ENCODE results near the gene HACD4.

HACD4 gene

GRCh38 chr9:21060919-21061561 is 29.6 kb upstream of the HACD4 start:
- TF ChIP-seq, protein P1, sequence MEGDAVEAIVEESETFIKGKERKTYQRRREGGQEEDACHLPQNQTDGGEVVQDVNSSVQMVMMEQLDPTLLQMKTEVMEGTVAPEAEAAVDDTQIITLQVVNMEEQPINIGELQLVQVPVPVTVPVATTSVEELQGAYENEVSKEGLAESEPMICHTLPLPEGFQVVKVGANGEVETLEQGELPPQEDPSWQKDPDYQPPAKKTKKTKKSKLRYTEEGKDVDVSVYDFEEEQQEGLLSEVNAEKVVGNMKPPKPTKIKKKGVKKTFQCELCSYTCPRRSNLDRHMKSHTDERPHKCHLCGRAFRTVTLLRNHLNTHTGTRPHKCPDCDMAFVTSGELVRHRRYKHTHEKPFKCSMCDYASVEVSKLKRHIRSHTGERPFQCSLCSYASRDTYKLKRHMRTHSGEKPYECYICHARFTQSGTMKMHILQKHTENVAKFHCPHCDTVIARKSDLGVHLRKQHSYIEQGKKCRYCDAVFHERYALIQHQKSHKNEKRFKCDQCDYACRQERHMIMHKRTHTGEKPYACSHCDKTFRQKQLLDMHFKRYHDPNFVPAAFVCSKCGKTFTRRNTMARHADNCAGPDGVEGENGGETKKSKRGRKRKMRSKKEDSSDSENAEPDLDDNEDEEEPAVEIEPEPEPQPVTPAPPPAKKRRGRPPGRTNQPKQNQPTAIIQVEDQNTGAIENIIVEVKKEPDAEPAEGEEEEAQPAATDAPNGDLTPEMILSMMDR (IDR thresholded peaks at IDR 0.05; ENCODE audit: low read depth, low read length), result peak; percentile 4
- DNase-seq (ENCODE audit: extremely low read depth, low read depth), result peak; percentile 70

- TF ChIP-seq, protein P1 (IDR thresholded peaks at IDR 0.05; ENCODE audit: low read depth, low read length), result no peak
- DNase-seq (ENCODE audit: extremely low read depth, low read depth), result no peak
Observed at GRCh38 chr9:21056931-21057330, 25.5 kb upstream of the HACD4 start.

DNA sequence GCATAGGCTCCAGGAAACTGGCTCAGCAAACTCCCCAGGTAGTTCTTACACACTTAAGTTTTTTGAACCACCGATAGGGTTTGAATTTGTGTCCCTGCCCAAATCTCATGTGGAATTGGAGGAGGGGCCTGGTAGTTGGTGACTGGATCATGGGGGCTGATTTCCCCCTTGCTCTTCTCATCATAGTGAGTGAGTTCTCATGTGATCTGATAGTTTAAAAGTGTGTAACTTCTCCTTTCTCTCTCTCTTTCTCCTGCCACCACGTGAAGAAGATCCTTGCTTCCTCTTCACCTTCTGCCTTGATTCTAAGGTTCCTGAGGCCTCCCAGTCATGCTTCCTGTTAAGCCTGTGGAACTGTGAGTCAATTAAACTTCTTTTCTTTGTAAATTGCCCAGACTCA is 22.4 kb upstream of the HACD4 start:
- no peak for DNase-seq (ENCODE audit: extremely low read depth, low read depth)
- TF ChIP-seq, protein P1 (IDR thresholded peaks at IDR 0.05; ENCODE audit: low read depth, low read length), result no peak

DNA sequence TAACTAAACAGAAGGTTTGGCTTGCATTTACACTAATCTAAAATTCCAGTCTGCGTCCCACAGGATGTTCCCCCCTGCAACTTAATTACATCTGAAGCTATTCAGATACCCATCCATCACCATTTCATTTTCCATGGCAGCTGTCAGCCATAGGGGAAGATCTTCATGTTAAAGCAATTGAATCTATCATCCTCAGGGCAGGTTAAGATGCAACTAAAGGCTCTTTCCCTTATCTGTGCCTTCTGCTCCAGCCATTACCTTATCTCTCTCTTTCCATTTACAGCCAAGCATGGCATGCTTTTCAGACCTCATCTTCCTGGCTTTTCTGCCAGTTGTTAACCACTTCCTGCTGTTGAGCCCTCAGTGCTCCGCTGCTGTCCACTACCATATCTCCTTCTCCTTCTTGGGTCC is 15.8 kb upstream of the HACD4 start:
- DNase-seq (ENCODE audit: extremely low read depth, low read depth), result no peak
- TF ChIP-seq, protein P1 (IDR thresholded peaks at IDR 0.05; ENCODE audit: low read depth, low read length), result no peak

DNA sequence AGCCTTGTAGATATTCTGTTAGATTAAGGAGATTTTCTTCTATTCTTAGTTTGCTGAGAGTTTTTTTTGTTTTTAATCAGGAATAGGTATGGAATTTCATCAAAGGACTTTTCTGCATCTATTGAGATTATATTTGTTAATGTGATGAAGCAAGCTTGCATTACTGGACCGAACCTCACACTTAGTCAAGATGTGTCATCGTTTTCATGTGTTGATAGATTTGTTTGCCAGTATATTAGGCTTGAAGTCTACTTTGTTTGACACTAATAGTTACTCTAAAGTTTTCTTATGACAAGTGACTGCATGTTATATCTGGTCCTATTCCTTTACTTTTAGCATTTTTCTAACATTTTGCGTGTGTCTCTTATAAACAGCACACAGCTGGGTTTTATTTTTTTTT is 12.4 kb upstream of the HACD4 start:
- TF ChIP-seq, protein P1 (IDR thresholded peaks at IDR 0.05; ENCODE audit: low read depth, low read length), result no peak
- no peak for DNase-seq (ENCODE audit: extremely low read depth, low read depth)

DNA sequence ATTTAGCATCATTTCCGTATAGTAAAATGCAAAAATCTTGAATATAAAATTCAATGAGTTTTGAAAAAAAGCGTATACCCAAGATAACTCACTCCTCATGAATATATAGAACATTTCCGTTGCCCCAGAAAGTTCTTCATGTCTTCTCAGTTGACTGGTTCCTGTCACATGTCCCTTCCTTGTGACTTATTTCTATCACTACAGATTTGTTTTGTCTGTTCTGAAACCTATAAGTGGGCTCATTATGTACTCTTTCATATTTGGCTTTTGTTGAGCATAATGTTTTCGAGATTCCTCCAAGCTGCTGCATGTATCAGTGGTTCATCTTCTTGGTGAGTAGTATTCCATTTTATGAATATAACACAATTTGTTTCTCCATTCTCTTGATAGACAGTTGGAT is 11.0 kb upstream of the HACD4 start:
- TF ChIP-seq, protein P1 (IDR thresholded peaks at IDR 0.05; ENCODE audit: low read depth, low read length), result no peak
- DNase-seq (ENCODE audit: extremely low read depth, low read depth), result no peak

- DNase-seq (ENCODE audit: extremely low read depth, low read depth), result no peak
- TF ChIP-seq, protein P1 (IDR thresholded peaks at IDR 0.05; ENCODE audit: low read depth, low read length), result no peak
Observed at GRCh38 chr9:21039302-21039701, 7.9 kb upstream of the HACD4 start.

All from AG09319 (cell line).